HepG2 (cell line): ENCODE results near the gene MKRN1. TPM values are rescaled to one million over a fixed set of nuclear protein-coding genes. Genes with fewer than 3 reads are reported as not detected.

Experiments
- ATAC-seq: fragments of 200-7000 bp; cut with Tn5 transposase; 3 replicates; pipeline ENCODE4 v1.9.1; 2020; ENCODE audit warnings: mild to moderate bottlenecking, moderate library complexity
- BruUV-seq: library from RNA; stranded (reverse); fragments of 400-500 nt; replicated peaks from 2 replicates; lab custom pipeline; 2021; lab: Mats Ljungman, UMichigan
- CTCF ChIA-PET: fragments of 300-600 bp; formaldehyde crosslinking; extraction: SDS; loops from one replicate; lab custom pipeline; 2021; ENCODE audit warnings: low total read pairs, inconsistent platforms, low intra/inter-chr PET ratio; lab: Yijun Ruan, JAX
- POLR2A ChIA-PET: fragments of 350-600 bp; sonication (Branson Sonifier 250); formaldehyde crosslinking; loops from one replicate; lab custom pipeline; 2020; ENCODE audit warnings: antibody characterized with exemption, inconsistent platforms; lab: Yijun Ruan, JAX
- DNase-seq: peaks from one replicate; pipeline ENCODE4 v3.0.0-alpha.2; 2015; ENCODE audit warnings: low spot score
- FAIRE-seq: peaks from 3 replicates; lab custom pipeline; 2011; peaks lifted over from hg19 to GRCh38; lab: Jason Lieb, UNC
- H2AFZ ChIP-seq: one replicate; pipeline ENCODE4 v1.6.1; 2011; ENCODE audit warnings: low read length, inconsistent platforms
- H3K27ac ChIP-seq: fragments of 300-600 bp; 3 replicates; pipeline ENCODE4 v1.8.0; 2011; ENCODE audit warnings: mixed run types, mild to moderate bottlenecking, mixed read lengths, low read length, inconsistent platforms; ENCODE audit not compliant: insufficient read depth; ENCODE audit errors: extremely low read length
- H3K27me3 ChIP-seq, 2 experiments: fragments of 200-600 bp in 1 of 2; 2 replicates in 1 of 2; 3 replicates in 1 of 2; pipeline versions ENCODE4 v1.6.0 to v1.8.0; 2011; ENCODE audit warnings: low read length in 2 of 2, mild to moderate bottlenecking in 2 of 2, moderate library complexity in 2 of 2, inconsistent platforms in 1 of 2; ENCODE audit not compliant: insufficient read depth in 2 of 2, control insufficient read depth in 1 of 2
- H3K36me3 ChIP-seq, 2 experiments: fragments of 200-600 bp in 1 of 2; replicated peaks in 1 of 2; 2 replicates in 1 of 2; 3 replicates in 1 of 2; pipeline versions ENCODE4 v1.5.1 to v1.8.0; 2011; ENCODE audit warnings: low read length in 2 of 2, inconsistent platforms in 1 of 2; ENCODE audit not compliant: insufficient read depth in 2 of 2, control insufficient read depth in 1 of 2
- H3K4me1 ChIP-seq: 2 replicates; pipeline ENCODE4 v1.5.1; 2012; ENCODE audit warnings: low read length, inconsistent platforms; ENCODE audit not compliant: insufficient read depth
- H3K4me2 ChIP-seq: 2 replicates; pipeline ENCODE4 v1.6.0; 2011; ENCODE audit warnings: low read depth, low read length, inconsistent platforms
- H3K4me3 ChIP-seq, 3 experiments: fragments of 200-600 bp in 1 of 3; sonication (generic), shearing (Covaris generic) in 1 of 3; replicated peaks in 1 of 3; 2 replicates each; pipeline ENCODE4 v1.5.1; 2011 to 2016; ENCODE audit warnings: low read length in 3 of 3, inconsistent platforms in 2 of 3, low read depth in 2 of 3, mild to moderate bottlenecking in 2 of 3, control low read depth in 1 of 3, mixed read lengths in 1 of 3; ENCODE audit not compliant: insufficient read depth in 1 of 3
- H3K79me2 ChIP-seq: one replicate; pipeline ENCODE4 v1.6.1; 2011; ENCODE audit warnings: low read length, inconsistent platforms; ENCODE audit not compliant: insufficient read depth
- H3K9ac ChIP-seq: 2 replicates; pipeline ENCODE4 v1.6.0; 2011; ENCODE audit warnings: mild to moderate bottlenecking, low read depth, low read length, inconsistent platforms; ENCODE audit not compliant: insufficient read depth
- H3K9me3 ChIP-seq: 2 replicates; pipeline ENCODE4 v1.5.1; 2012; ENCODE audit warnings: mild to moderate bottlenecking, low read length
- H4K20me1 ChIP-seq: 2 replicates; pipeline ENCODE4 v1.6.0; 2011; ENCODE audit warnings: inconsistent platforms, mild to moderate bottlenecking, low read length, moderate library complexity; ENCODE audit not compliant: insufficient read depth
- BRD4 ChIP-seq: sonication (generic); formaldehyde crosslinking; IDR thresholded peaks from 2 replicates; pipeline ENCODE4 v1.4.0; 2020; ENCODE audit warnings: missing genetic modification reagents
- CBX2 ChIP-seq, 2 experiments: fragments of 200-600 bp in 1 of 2; sonication (generic); formaldehyde crosslinking in 1 of 2; IDR thresholded peaks; 2 replicates each; pipeline versions ENCODE4 v1.7.0 to v1.8.1; 2018 to 2022; ENCODE audit warnings: low read depth in 2 of 2, low read length in 1 of 2, mild to moderate bottlenecking in 1 of 2, missing genetic modification reagents in 1 of 2
- FUBP1 ChIP-seq: sonication (generic); formaldehyde crosslinking; IDR thresholded peaks from 2 replicates; pipeline ENCODE4 v1.5.1; 2020; ENCODE audit warnings: missing genetic modification reagents, mild to moderate bottlenecking, borderline replicate concordance
- HES4 ChIP-seq: sonication (generic); formaldehyde crosslinking; IDR thresholded peaks from 2 replicates; pipeline ENCODE4 v1.9.0; 2021; ENCODE audit warnings: mild to moderate bottlenecking, missing genetic modification reagents, borderline replicate concordance
- HMGXB4 ChIP-seq, 2 experiments: sonication (generic) in 1 of 2; formaldehyde crosslinking in 1 of 2; IDR thresholded peaks; 2 replicates each; pipeline versions ENCODE4 v1.4.0 to v1.6.1; 2018 to 2020; ENCODE audit warnings: missing genetic modification reagents in 2 of 2, borderline replicate concordance in 1 of 2, low read depth in 1 of 2, mild to moderate bottlenecking in 1 of 2, missing biosample characterization in 1 of 2
- HNF4G ChIP-seq, 2 experiments: sonication (generic) in 1 of 2; formaldehyde crosslinking in 1 of 2; IDR thresholded peaks; 2 replicates each; pipeline versions ENCODE4 v1.4.0 to v1.6.1; 2011 to 2020; ENCODE audit warnings: borderline replicate concordance in 2 of 2, low read depth in 2 of 2, mild to moderate bottlenecking in 2 of 2, low read length in 1 of 2, missing genetic modification reagents in 1 of 2, moderate library complexity in 1 of 2
- MIER3 ChIP-seq: IDR thresholded peaks from 2 replicates; pipeline ENCODE4 v1.6.1; 2016; ENCODE audit warnings: missing compliant biosample characterization, borderline replicate concordance
- MIXL1 ChIP-seq: IDR thresholded peaks from 2 replicates; pipeline ENCODE4 v1.6.1; 2016
- NFE2L1 ChIP-seq: sonication (generic); formaldehyde crosslinking; IDR thresholded peaks from 2 replicates; pipeline ENCODE4 v1.4.0; 2020; ENCODE audit warnings: missing genetic modification reagents, mild to moderate bottlenecking, borderline replicate concordance
- PAX8 ChIP-seq: sonication (generic); formaldehyde crosslinking; IDR thresholded peaks from 2 replicates; pipeline ENCODE4 v1.8.0; 2022; ENCODE audit warnings: mild to moderate bottlenecking, missing genetic modification reagents, borderline replicate concordance
- RBAK ChIP-seq: sonication (generic); formaldehyde crosslinking; IDR thresholded peaks from 2 replicates; pipeline ENCODE4 v1.5.1; 2020; ENCODE audit warnings: mild to moderate bottlenecking, missing genetic modification reagents
- RFXAP ChIP-seq: sonication (generic); formaldehyde crosslinking; IDR thresholded peaks from 2 replicates; pipeline ENCODE4 v1.4.0; 2020; ENCODE audit warnings: missing genetic modification reagents, borderline replicate concordance
- SOX13 ChIP-seq, 3 experiments: fragments of 450-650 bp in 1 of 3; sonication (generic) in 1 of 3; formaldehyde crosslinking in 1 of 3; IDR thresholded peaks in 2 of 3; conservative IDR thresholded peaks in 1 of 3; 2 replicates each; pipeline versions ENCODE4 v1.5.0 to v1.6.1; 2016 to 2020; ENCODE audit warnings: antibody characterized with exemption in 1 of 3, mild to moderate bottlenecking in 1 of 3, missing compliant biosample characterization in 1 of 3, missing genetic modification reagents in 1 of 3, moderate library complexity in 1 of 3
- SP2 ChIP-seq: sonication (generic); formaldehyde crosslinking; IDR thresholded peaks from 2 replicates; pipeline ENCODE4 v1.5.1; 2020; ENCODE audit warnings: mild to moderate bottlenecking, missing genetic modification reagents
- ZNF3 ChIP-seq: IDR thresholded peaks from 2 replicates; pipeline ENCODE4 v1.7.0; 2017; ENCODE audit warnings: inconsistent platforms
- ZNF574 ChIP-seq: sonication (generic); formaldehyde crosslinking; IDR thresholded peaks from 2 replicates; pipeline ENCODE4 v1.4.0; 2020; ENCODE audit warnings: missing genetic modification reagents
- WGBS: methylation state at CpG from one replicate; pipeline ENCODE4 v1.1.6; 2017; ENCODE audit warnings: low lambda C conversion rate; 5-methylcytosine and 5-hydroxymethylcytosine counted together
- in situ Hi-C: cut with HindIII; loops from 2 replicates; pipeline ENCODE4 v1.10.0; 2017; ENCODE audit warnings: low pct_unique_long_range_greater_than_20kb; ENCODE audit not compliant: extremely low pct_ligation_motif_present
- intact Hi-C: fragments of 100-400 bp; cut with micrococcal nuclease; formaldehyde crosslinking; loops from one replicate; pipeline ENCODE4 v1.10.0; 2022; ENCODE audit not compliant: unreplicated experiment
- polyA plus RNA-seq, 8 experiments: library from polyadenylated mRNA; depleted of rRNA in 3 of 8; stranded (reverse) in 7 of 8; unstranded in 1 of 8; fragments of >200 nt; fragmentation: Illumina TruSeq in 4 of 8; extraction: Trizol in 4 of 8; gene quantifications; 2 replicates each; pipeline versions ENCODE4 v1.2.1 to v1.2.3, GENCODE V29; 2011 to 2016; ENCODE audit warnings: low read depth in 4 of 8, missing spikeins in 1 of 8, mixed read lengths in 1 of 8; ENCODE audit not compliant: insufficient read depth in 1 of 8
- total RNA-seq, 5 experiments: library from RNA; depleted of rRNA; stranded (reverse); fragments of >200 nt; fragmentation: Illumina TruSeq; extraction: Trizol; gene quantifications; 2 replicates each; pipeline ENCODE4 v1.2.3, GENCODE V29; 2016; ENCODE audit warnings: low read depth in 1 of 5

Gene MKRN1
- total and polyA plus RNA-seq, 2 of the 13 experiments (the other 11 are each of a cell fraction or from before 2014, with no cell fraction given): 28.5 to 32.8 TPM

- no peak for TF ChIP-seq HNF4G (IDR thresholded peaks at IDR 0.05; ENCODE audit: borderline replicate concordance, low read depth, low read length)
- no peak for TF ChIP-seq HNF4G (CRISPR knock-in tag; IDR thresholded peaks at IDR 0.05; ENCODE audit: borderline replicate concordance, low read depth)
- TF ChIP-seq ZNF3 (CRISPR knock-in tag): no peak
- no peak for TF ChIP-seq SOX13 (IDR thresholded peaks at IDR 0.05)
- TF ChIP-seq SOX13 (CRISPR knock-in tag; conservative IDR thresholded peaks at IDR 0.05 in 1 of 2, IDR thresholded peaks at IDR 0.05 in 1 of 2): no peak
- no peak for TF ChIP-seq CBX2 (IDR thresholded peaks at IDR 0.05; ENCODE audit: low read depth, low read length)
- TF ChIP-seq CBX2 (CRISPR knock-in tag; IDR thresholded peaks at IDR 0.05; ENCODE audit: low read depth): no peak
- TF ChIP-seq RBAK (CRISPR knock-in tag): no peak
- TF ChIP-seq RFXAP (CRISPR knock-in tag): no peak
- no peak for TF ChIP-seq FUBP1
These were observed 5.7 kb upstream of the MKRN1 start (continued) for GRCh38 chr7:140484951-140485499.

- H3K4me1 ChIP-seq: peaks cover 5% of the 10 kb centered on the region; the same call in 1 of the 2 replicates
- ChIA-PET CTCF (no interaction called here), POLR2A (no interaction called here)
- DNase-seq (no peak), ATAC-seq (no peak), FAIRE-seq (no peak)
- 30% methylated on average over 3 of the region's 3 CpGs for WGBS
- intact Hi-C loops (no loop called here), in situ Hi-C loops (no loop called here)
- H3K9me3 ChIP-seq: no peaks in the 10 kb centered on the region
- H3K4me3 ChIP-seq: no peak overlapping the region
- H3K79me2 ChIP-seq: no peaks in the 10 kb centered on the region
- no peaks in the 10 kb centered on the region for H4K20me1 ChIP-seq
- H3K9ac ChIP-seq: no peak overlapping the region
- no peaks in the 10 kb centered on the region for H3K36me3 ChIP-seq
- H3K27me3 ChIP-seq: no peaks in the 10 kb centered on the region; a peak in 1 of 5 replicates
- H3K27ac ChIP-seq: no peak overlapping the region
- BruUV-seq: no TSS peak
- H2AFZ ChIP-seq: no peak overlapping the region
- H3K4me2 ChIP-seq: no peak overlapping the region
- TF ChIP-seq BRD4 (CRISPR knock-in tag) (no peak), SP2 (no peak), ZNF574 (CRISPR knock-in tag) (no peak), MIER3 (no peak), NFE2L1 (CRISPR knock-in tag) (no peak), MIXL1 (no peak), HES4 (no peak), HMGXB4 (CRISPR knock-in tag; IDR thresholded peaks at IDR 0.05; ENCODE audit: borderline replicate concordance in 1 of 2, low read depth in 1 of 2) (no peak), PAX8 (no peak)
These were observed 5.2 kb upstream of the MKRN1 start for GRCh38 chr7:140484479-140484878.
